Spinal cord (tissue), 10 donors: ENCODE results near the gene FOXO1. TPM values are rescaled to one million over a fixed set of nuclear protein-coding genes. Genes with fewer than 3 reads are reported as not detected.
A peak's percentile ranks its signal among the peaks of the same experiment; 100 is the strongest.

Experiments used
- DNase-seq, 6 donors: peaks; one replicate each; pipeline versions ENCODE4 v3.0.0 to v3.0.0-alpha.2; 2013 to 2015; ENCODE audit warnings: low spot score in 6 of 6, low read depth in 4 of 6
- H3K27ac ChIP-seq: one replicate; pipeline ENCODE4 v1.5.1; 2013; ENCODE audit warnings: low read depth, low read length, control low read depth
- H3K27me3 ChIP-seq: one replicate; pipeline ENCODE4 v1.6.1; 2013; ENCODE audit warnings: low read length; ENCODE audit not compliant: control insufficient read depth, insufficient read depth
- H3K36me3 ChIP-seq: one replicate; pipeline ENCODE4 v1.6.1; 2013; ENCODE audit warnings: low read length; ENCODE audit not compliant: control insufficient read depth, insufficient read depth
- H3K4me1 ChIP-seq: one replicate; pipeline ENCODE4 v1.6.1; 2013; ENCODE audit warnings: low read length; ENCODE audit not compliant: control insufficient read depth, insufficient read depth
- H3K4me3 ChIP-seq: one replicate; pipeline ENCODE4 v1.5.1; 2013; ENCODE audit warnings: low read depth, low read length, control low read depth
- H3K9me3 ChIP-seq: one replicate; pipeline ENCODE4 v1.6.1; 2013; ENCODE audit warnings: low read length; ENCODE audit not compliant: control insufficient read depth, insufficient read depth
- WGBS: methylation state at CpG from one replicate; pipeline ENCODE4 v1.1.5; 2013; ENCODE audit warnings: missing lambda C conversion rate; ENCODE audit not compliant: insufficient coverage; 5-methylcytosine and 5-hydroxymethylcytosine counted together
- polyA plus RNA-seq, 2 donors: library from polyadenylated mRNA; unstranded; fragments of 120-200 nt; gene quantifications; one replicate each; pipeline ENCODE4 v1.2.1, GENCODE V29; 2013; ENCODE audit not compliant: insufficient read length in 2 of 2
- total RNA-seq, 2 donors: library from RNA; depleted of rRNA in 1 of 2; stranded (reverse); fragments of 120-200 nt in 1 of 2; fragments of >200 nt in 1 of 2; gene quantifications; one replicate each; pipeline versions ENCODE4 v1.2.3 to v1.2.4, GENCODE V29; 2013 to 2014
- donor health status: healthy.

The FOXO1 gene
- total and polyA plus RNA-seq, 4 donors: 10.8 to 39.1 (median 19.6) TPM

- Histone ChIP-seq H3K27ac (peak overlapping the region; percentile 35), H3K9me3 (no peaks in the 10 kb centered on the region)
Observed at GRCh38 chr13:40564342-40565001, 102.0 kb downstream of the FOXO1 start.

GRCh38 chr13:40563350-40564125 is 102.9 kb downstream of the FOXO1 start:
- Histone ChIP-seq H3K9me3 (no peaks in the 10 kb centered on the region), H3K36me3 (peaks cover 4% of the 10 kb centered on the region), H3K27me3 (no peaks in the 10 kb centered on the region), H3K4me3 (no peak overlapping the region), H3K4me1 (peaks cover 17% of the 10 kb centered on the region), H3K27ac (peak overlapping the region; percentile 25)
- WGBS: 90% methylated on average over 9 of the region's 14 CpGs
- DNase-seq: no peak

More at GRCh38 chr13:40564342-40565001, 102.0 kb downstream of the FOXO1 start:
- peaks cover 17% of the 10 kb centered on the region for H3K4me1 ChIP-seq
- WGBS: 76% methylated on average over 10 of the region's 15 CpGs
- H3K4me3 ChIP-seq: no peak overlapping the region
- H3K36me3 ChIP-seq: peaks cover 3% of the 10 kb centered on the region
- DNase-seq: no peak
- H3K27me3 ChIP-seq: no peaks in the 10 kb centered on the region

GRCh38 chr13:40562975-40563349 is 103.5 kb downstream of the FOXO1 start:
- Histone ChIP-seq H3K36me3 (peaks cover 4% of the 10 kb centered on the region), H3K4me1 (peaks cover 17% of the 10 kb centered on the region), H3K27me3 (no peaks in the 10 kb centered on the region), H3K27ac (peak overlapping the region; percentile 9), H3K9me3 (no peaks in the 10 kb centered on the region), H3K4me3 (no peak overlapping the region)
- no peak for DNase-seq
- 98% methylated on average over 5 of the region's 6 CpGs for WGBS

- Histone ChIP-seq H3K9me3 (no peaks in the 10 kb centered on the region), H3K4me1 (peaks cover 17% of the 10 kb centered on the region), H3K4me3 (no peak overlapping the region), H3K27ac (no peak overlapping the region), H3K36me3 (peaks cover 4% of the 10 kb centered on the region), H3K27me3 (no peaks in the 10 kb centered on the region)
- DNase-seq: no peak
- WGBS: 100% methylated on average over 4 of the region's 9 CpGs
Observed at GRCh38 chr13:40559915-40560314, 106.5 kb downstream of the FOXO1 start.

- Histone ChIP-seq H3K4me1 (peaks cover 11% of the 10 kb centered on the region), H3K27me3 (no peaks in the 10 kb centered on the region), H3K4me3 (no peak overlapping the region), H3K27ac (no peak overlapping the region), H3K9me3 (no peaks in the 10 kb centered on the region), H3K36me3 (peaks cover 4% of the 10 kb centered on the region)
- WGBS: no CpG with 5 or more reads among the region's 1 CpG
- no peak for DNase-seq
Observed at GRCh38 chr13:40558656-40559055, 107.8 kb downstream of the FOXO1 start.

- Histone ChIP-seq H3K4me1 (no peaks in the 10 kb centered on the region), H3K9me3 (no peaks in the 10 kb centered on the region), H3K27me3 (no peaks in the 10 kb centered on the region), H3K36me3 (peaks cover 4% of the 10 kb centered on the region), H3K27ac (no peak overlapping the region), H3K4me3 (no peak overlapping the region)
- no peak for DNase-seq
Observed at GRCh38 chr13:40556453-40556852, 110.0 kb downstream of the FOXO1 start.

- Histone ChIP-seq H3K27ac (no peak overlapping the region), H3K27me3 (no peaks in the 10 kb centered on the region), H3K36me3 (no peaks in the 10 kb centered on the region), H3K9me3 (no peaks in the 10 kb centered on the region), H3K4me1 (no peaks in the 10 kb centered on the region), H3K4me3 (no peak overlapping the region)
- WGBS: no CpG with 5 or more reads among the region's 3 CpGs
- DNase-seq: no peak
Observed at GRCh38 chr13:40553356-40553755, 113.1 kb downstream of the FOXO1 start.

- H3K4me3 ChIP-seq: no peak overlapping the region
- H3K9me3 ChIP-seq: no peaks in the 10 kb centered on the region
- 90% methylated on average over 3 of the region's 6 CpGs for WGBS
- H3K27me3 ChIP-seq: no peaks in the 10 kb centered on the region
- H3K36me3 ChIP-seq: no peaks in the 10 kb centered on the region
- no peaks in the 10 kb centered on the region for H3K4me1 ChIP-seq
- no peak for DNase-seq
- H3K27ac ChIP-seq: no peak overlapping the region
Observed at GRCh38 chr13:40552895-40553294, 113.5 kb downstream of the FOXO1 start.

- no peaks in the 10 kb centered on the region for H3K36me3 ChIP-seq
- no peak overlapping the region for H3K4me3 ChIP-seq
- DNase-seq: no peak
- no peaks in the 10 kb centered on the region for H3K27me3 ChIP-seq
- no peak overlapping the region for H3K27ac ChIP-seq
- H3K4me1 ChIP-seq: no peaks in the 10 kb centered on the region
- no CpG with 5 or more reads among the region's 2 CpGs for WGBS
- no peaks in the 10 kb centered on the region for H3K9me3 ChIP-seq
Observed at GRCh38 chr13:40550130-40550529, 116.3 kb downstream of the FOXO1 start.

GRCh38 chr13:40549500-40550094 is 116.8 kb downstream of the FOXO1 start:
- H3K4me1 ChIP-seq: no peaks in the 10 kb centered on the region
- no peak overlapping the region for H3K27ac ChIP-seq
- no peaks in the 10 kb centered on the region for H3K27me3 ChIP-seq
- no peaks in the 10 kb centered on the region for H3K9me3 ChIP-seq
- DNase-seq: no peak
- H3K4me3 ChIP-seq: no peak overlapping the region
- no peaks in the 10 kb centered on the region for H3K36me3 ChIP-seq
